Measurements from ENCODE around the gene ELAVL2. TPM values are rescaled to one million over a fixed set of nuclear protein-coding genes. Genes with fewer than 3 reads are reported as not detected.

The ELAVL2 gene
- total RNA-seq, 2 experiments from 2014 or later: not detected

- no peaks in the 10 kb centered on the region for H3K27me3 Mint-ChIP-seq
- H3K27me3 ChIP-seq (ENCODE audit: control insufficient read depth in 1 of 2, insufficient read depth in 2 of 2, low read length in 2 of 2): no peaks in the 10 kb centered on the region
- H3K36me3 Mint-ChIP-seq (ENCODE audit: low read depth): no peaks in the 10 kb centered on the region
- no peaks in the 10 kb centered on the region for H3K36me3 ChIP-seq (ENCODE audit: insufficient read depth, low read length)
- no peak overlapping the region for H3K27ac ChIP-seq (ENCODE audit: low read depth in 1 of 2, low read length in 2 of 2)
- no peaks in the 10 kb centered on the region for H3K4me1 Mint-ChIP-seq (ENCODE audit: low read depth)
- CTCF ChIA-PET: no interaction called here
- H3K9me3 Mint-ChIP-seq: peaks cover 17% of the 10 kb centered on the region
- intact Hi-C loops (cut with DNase I, micrococcal nuclease): no loop called here
- ATAC-seq (ENCODE audit: poor library complexity): no peak
- no peak overlapping the region for H3K4me3 ChIP-seq (ENCODE audit: low read length)
- no peak overlapping the region for H3K4me3 Mint-ChIP-seq
- DNase-seq: no peak
- H3K27ac Mint-ChIP-seq: no peak overlapping the region
- no peak for TF ChIP-seq CTCF (IDR thresholded peaks at IDR 0.05)
- POLR2A ChIA-PET: no interaction called here
- H3K9me3 ChIP-seq (ENCODE audit: control insufficient read depth in 1 of 2, insufficient read depth in 1 of 2, low read length in 2 of 2): peaks cover 3 to 6% of the 10 kb centered on the region in 2 experiments
- no peaks in the 10 kb centered on the region for H3K4me1 ChIP-seq (ENCODE audit: insufficient read depth, low read length)
Observed at GRCh38 chr9:23733495-23734078, 92.5 kb downstream of the ELAVL2 start.

- no peak overlapping the region for H3K4me3 ChIP-seq (ENCODE audit: low read length)
- intact Hi-C loops (cut with DNase I, micrococcal nuclease): no loop called here
- no peak for DNase-seq
- H3K9me3 ChIP-seq (ENCODE audit: control insufficient read depth in 1 of 2, insufficient read depth in 1 of 2, low read length in 2 of 2): peaks cover 3 to 6% of the 10 kb centered on the region in 2 experiments
- H3K4me1 ChIP-seq (ENCODE audit: insufficient read depth, low read length): no peaks in the 10 kb centered on the region
- H3K27me3 ChIP-seq (ENCODE audit: control insufficient read depth in 1 of 2, insufficient read depth in 2 of 2, low read length in 2 of 2): no peaks in the 10 kb centered on the region
- Mint-ChIP-seq H3K27ac (no peak overlapping the region), H3K36me3 (ENCODE audit: low read depth) (no peaks in the 10 kb centered on the region), H3K9me3 (peaks cover 7% of the 10 kb centered on the region), H3K27me3 (no peaks in the 10 kb centered on the region), H3K4me1 (ENCODE audit: low read depth) (no peaks in the 10 kb centered on the region), H3K4me3 (no peak overlapping the region)
- no peak for ATAC-seq (ENCODE audit: poor library complexity)
- H3K36me3 ChIP-seq (ENCODE audit: insufficient read depth, low read length): no peaks in the 10 kb centered on the region
- ChIA-PET POLR2A (no interaction called here), CTCF (no interaction called here)
- no peak overlapping the region for H3K27ac ChIP-seq (ENCODE audit: low read depth in 1 of 2, low read length in 2 of 2)
- TF ChIP-seq CTCF (IDR thresholded peaks at IDR 0.05): no peak
Observed at GRCh38 chr9:23731353-23731752, 94.7 kb downstream of the ELAVL2 start.

GRCh38 chr9:23730364-23730763 lies 95.7 kb downstream of the ELAVL2 start:
- H3K4me3 ChIP-seq (ENCODE audit: low read length): no peak overlapping the region
- no peaks in the 10 kb centered on the region for H3K27me3 Mint-ChIP-seq
- no peaks in the 10 kb centered on the region for H3K4me1 Mint-ChIP-seq (ENCODE audit: low read depth)
- peaks cover 2 to 6% of the 10 kb centered on the region in 2 experiments for H3K9me3 ChIP-seq (ENCODE audit: control insufficient read depth in 1 of 2, insufficient read depth in 1 of 2, low read length in 2 of 2)
- no peak overlapping the region for H3K27ac ChIP-seq (ENCODE audit: low read depth in 1 of 2, low read length in 2 of 2)
- peaks cover 7% of the 10 kb centered on the region for H3K9me3 Mint-ChIP-seq
- DNase-seq: no peak
- no peaks in the 10 kb centered on the region for H3K27me3 ChIP-seq (ENCODE audit: control insufficient read depth in 1 of 2, insufficient read depth in 2 of 2, low read length in 2 of 2)
- no peak overlapping the region for H3K27ac Mint-ChIP-seq
- no peak for TF ChIP-seq CTCF (IDR thresholded peaks at IDR 0.05)
- no peak overlapping the region for H3K4me3 Mint-ChIP-seq
- ChIA-PET POLR2A (no interaction called here), CTCF (no interaction called here)
- no peaks in the 10 kb centered on the region for H3K36me3 ChIP-seq (ENCODE audit: insufficient read depth, low read length)
- no peaks in the 10 kb centered on the region for H3K4me1 ChIP-seq (ENCODE audit: insufficient read depth, low read length)
- intact Hi-C loops (cut with DNase I, micrococcal nuclease): no loop called here
- H3K36me3 Mint-ChIP-seq (ENCODE audit: low read depth): no peaks in the 10 kb centered on the region
- ATAC-seq (ENCODE audit: poor library complexity): no peak

Data from CD4-positive, alpha-beta T cell (primary cell).